Muscle layer of duodenum (tissue), 2 donors: ENCODE measurements around the gene GPR183.

Experiments
- H3K27ac ChIP-seq: one replicate; pipeline ENCODE4 v1.7.0; 2013; ENCODE audit warnings: mild to moderate bottlenecking, low read length
- H3K27me3 ChIP-seq: one replicate; pipeline ENCODE4 v1.7.0; 2013; ENCODE audit warnings: low read depth, mild to moderate bottlenecking, control low read depth, low read length
- H3K36me3 ChIP-seq, 2 donors: one replicate each; pipeline ENCODE4 v1.7.0; 2013; ENCODE audit warnings: low read length in 2 of 2, control low read depth in 1 of 2, mild to moderate bottlenecking in 1 of 2; ENCODE audit not compliant: insufficient read depth in 2 of 2, control insufficient read depth in 1 of 2
- H3K4me1 ChIP-seq, 2 donors: one replicate each; pipeline ENCODE4 v1.7.0; 2013; ENCODE audit warnings: low read length in 2 of 2, mild to moderate bottlenecking in 2 of 2, control low read depth in 1 of 2, moderate library complexity in 1 of 2; ENCODE audit not compliant: insufficient read depth in 2 of 2, control insufficient read depth in 1 of 2
- H3K4me3 ChIP-seq, 2 donors: one replicate each; pipeline ENCODE4 v1.7.0; 2013; ENCODE audit warnings: low read length in 2 of 2, low read depth in 1 of 2, mild to moderate bottlenecking in 1 of 2
- H3K9me3 ChIP-seq, 2 donors: one replicate each; pipeline ENCODE4 v1.7.0; 2013; ENCODE audit warnings: low read length in 2 of 2, control low read depth in 1 of 2, mild to moderate bottlenecking in 1 of 2; ENCODE audit not compliant: control insufficient read depth in 1 of 2
- donor health status: healthy.

The GPR183 gene, protein sequence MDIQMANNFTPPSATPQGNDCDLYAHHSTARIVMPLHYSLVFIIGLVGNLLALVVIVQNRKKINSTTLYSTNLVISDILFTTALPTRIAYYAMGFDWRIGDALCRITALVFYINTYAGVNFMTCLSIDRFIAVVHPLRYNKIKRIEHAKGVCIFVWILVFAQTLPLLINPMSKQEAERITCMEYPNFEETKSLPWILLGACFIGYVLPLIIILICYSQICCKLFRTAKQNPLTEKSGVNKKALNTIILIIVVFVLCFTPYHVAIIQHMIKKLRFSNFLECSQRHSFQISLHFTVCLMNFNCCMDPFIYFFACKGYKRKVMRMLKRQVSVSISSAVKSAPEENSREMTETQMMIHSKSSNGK

DNA sequence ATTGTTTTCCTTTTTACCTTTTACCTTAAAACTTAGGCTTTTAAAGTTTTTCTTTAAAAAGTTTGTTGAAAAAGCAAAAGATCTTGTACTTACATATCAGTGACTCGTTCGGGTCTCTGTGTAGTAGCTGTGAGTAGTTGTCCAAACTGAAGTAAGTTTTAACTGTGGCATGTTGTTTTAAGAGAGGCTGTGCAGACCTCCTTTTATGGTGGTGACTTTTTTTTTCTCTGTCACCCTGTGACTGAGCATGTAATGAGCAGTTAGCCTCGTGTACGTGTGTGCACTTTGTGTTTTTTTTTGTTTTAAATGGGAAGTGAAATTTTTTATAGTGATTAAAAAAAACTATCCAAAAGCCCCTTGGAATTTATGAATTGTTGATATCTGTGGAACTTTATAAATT, at the start of gene GPR183:
TSS of gene GPR183 (minus strand) at position 153 of the 400 bp plus-strand sequence. CDS start 11,254 bp downstream, outside the sequence.
- Histone ChIP-seq H3K4me3 (peak within 1 kb of the TSS; percentile 54 to 57), H3K4me1 (peaks cover 6 to 15% of the 10 kb centered on the region in 2 donors), H3K27ac (peak within 1 kb of the TSS; percentile 90), H3K9me3 (no peaks in the 10 kb centered on the region), H3K36me3 (no peaks in the 10 kb centered on the region), H3K27me3 (no peaks in the 10 kb centered on the region)

GRCh38 chr13:99356262-99357091, 49.3 kb upstream of the GPR183 start:
- Histone ChIP-seq H3K36me3 (peaks cover 0 to 14% of the 10 kb centered on the region in 2 donors), H3K4me1 (peaks cover 8 to 11% of the 10 kb centered on the region in 2 donors), H3K27me3 (no peaks in the 10 kb centered on the region), H3K9me3 (no peaks in the 10 kb centered on the region), H3K27ac (peak overlapping the region; percentile 79), H3K4me3 (peak overlapping the region; percentile 19 to 47)

- H3K9me3 ChIP-seq = no peaks in the 10 kb centered on the region
- peak overlapping the region; percentile 19 to 47 for H3K4me3 ChIP-seq
- H3K36me3 ChIP-seq = peaks cover 0 to 14% of the 10 kb centered on the region in 2 donors
- H3K27me3 ChIP-seq = no peaks in the 10 kb centered on the region
- peaks cover 8 to 11% of the 10 kb centered on the region in 2 donors for H3K4me1 ChIP-seq
- peak overlapping the region; percentile 79 for H3K27ac ChIP-seq
Measured at GRCh38 chr13:99356012-99356261, 48.7 kb upstream of the GPR183 start.

- Histone ChIP-seq H3K4me1 (peaks cover 8 to 11% of the 10 kb centered on the region in 2 donors), H3K27ac (peak overlapping the region; percentile 79), H3K27me3 (no peaks in the 10 kb centered on the region), H3K4me3 (peak overlapping the region in 1 of 2 donors; percentile 19), H3K36me3 (peaks cover 0 to 14% of the 10 kb centered on the region in 2 donors), H3K9me3 (no peaks in the 10 kb centered on the region)
Measured at GRCh38 chr13:99355267-99356011, 48.2 kb upstream of the GPR183 start.

DNA sequence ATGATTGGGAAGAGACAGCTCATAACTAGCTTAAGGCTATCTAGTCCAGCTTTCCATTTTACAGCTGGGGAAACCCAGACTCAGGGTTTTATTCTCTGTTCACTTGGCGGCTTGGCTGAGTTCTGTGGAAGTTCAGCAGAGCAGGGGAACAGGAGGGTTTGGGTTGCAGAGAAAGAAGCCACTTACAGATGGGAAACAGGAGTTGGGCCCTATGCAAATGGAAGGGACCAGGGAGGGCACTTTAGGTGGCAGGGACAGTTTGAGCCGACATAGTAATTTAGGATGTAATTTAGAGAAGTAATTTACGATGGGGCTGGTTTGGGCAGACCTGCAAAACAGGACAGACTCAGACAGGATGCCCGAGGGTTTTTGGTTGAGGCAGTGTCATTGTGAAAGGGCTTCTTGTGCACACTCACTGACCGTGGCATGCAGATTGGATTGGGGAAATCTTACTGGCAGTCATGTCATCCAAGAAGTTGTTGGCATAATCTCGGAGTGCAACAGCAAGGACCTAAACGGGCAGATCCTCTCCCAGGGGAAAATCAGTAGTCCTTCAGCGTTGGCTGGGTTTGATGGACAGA, 47.3 kb upstream of the GPR183 start:
- Histone ChIP-seq H3K4me3 (no peak overlapping the region), H3K27ac (no peak overlapping the region), H3K4me1 (peaks cover 8 to 11% of the 10 kb centered on the region in 2 donors), H3K9me3 (no peaks in the 10 kb centered on the region), H3K27me3 (no peaks in the 10 kb centered on the region), H3K36me3 (peaks cover 0 to 8% of the 10 kb centered on the region in 2 donors)

DNA sequence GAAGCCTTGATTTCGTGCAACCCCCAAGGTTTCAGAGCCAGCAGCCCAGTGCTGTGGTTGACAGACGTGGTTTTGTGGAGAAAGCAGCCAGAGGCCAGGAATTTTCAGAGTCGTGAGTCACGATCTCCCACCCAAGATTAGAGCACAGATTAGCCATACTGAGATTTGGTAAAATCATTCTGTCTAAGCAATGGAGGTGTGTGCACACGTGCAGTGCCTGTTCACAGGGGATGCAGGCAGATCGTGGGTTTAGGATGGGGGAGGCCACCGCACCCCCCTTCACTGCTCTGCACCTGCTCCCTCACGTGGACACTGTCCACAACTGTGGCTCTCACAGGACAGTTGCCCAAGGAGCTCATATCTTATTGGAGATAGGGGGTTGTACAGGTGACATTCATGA, 46.6 kb upstream of the GPR183 start:
- no peaks in the 10 kb centered on the region for H3K27me3 ChIP-seq
- H3K4me3 ChIP-seq = no peak overlapping the region
- H3K36me3 ChIP-seq = peaks cover 0 to 8% of the 10 kb centered on the region in 2 donors
- no peaks in the 10 kb centered on the region for H3K9me3 ChIP-seq
- peaks cover 8 to 11% of the 10 kb centered on the region in 2 donors for H3K4me1 ChIP-seq
- H3K27ac ChIP-seq = no peak overlapping the region

DNA sequence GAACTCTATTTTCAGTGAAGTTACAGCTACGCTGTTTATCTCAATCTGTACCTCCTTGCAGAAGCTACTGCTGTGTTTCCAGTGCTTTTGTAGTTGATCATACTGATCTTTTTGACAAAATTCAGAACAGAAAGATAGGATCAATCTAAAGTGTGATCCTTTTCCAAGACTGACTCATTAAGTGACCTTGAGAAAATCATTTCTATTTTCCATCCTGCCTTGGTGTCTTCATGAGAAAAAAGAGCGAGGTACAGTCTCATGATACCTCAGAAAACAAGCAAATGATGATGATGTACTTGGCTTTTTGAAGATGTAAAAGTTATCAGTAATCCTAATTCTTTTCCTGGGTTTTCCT, 46.0 kb upstream of the GPR183 start:
- H3K36me3 ChIP-seq = peaks cover 0 to 9% of the 10 kb centered on the region in 2 donors
- no peaks in the 10 kb centered on the region for H3K9me3 ChIP-seq
- H3K4me1 ChIP-seq = peaks cover 8 to 11% of the 10 kb centered on the region in 2 donors
- H3K27me3 ChIP-seq = no peaks in the 10 kb centered on the region
- no peak overlapping the region for H3K27ac ChIP-seq
- no peak overlapping the region for H3K4me3 ChIP-seq

DNA sequence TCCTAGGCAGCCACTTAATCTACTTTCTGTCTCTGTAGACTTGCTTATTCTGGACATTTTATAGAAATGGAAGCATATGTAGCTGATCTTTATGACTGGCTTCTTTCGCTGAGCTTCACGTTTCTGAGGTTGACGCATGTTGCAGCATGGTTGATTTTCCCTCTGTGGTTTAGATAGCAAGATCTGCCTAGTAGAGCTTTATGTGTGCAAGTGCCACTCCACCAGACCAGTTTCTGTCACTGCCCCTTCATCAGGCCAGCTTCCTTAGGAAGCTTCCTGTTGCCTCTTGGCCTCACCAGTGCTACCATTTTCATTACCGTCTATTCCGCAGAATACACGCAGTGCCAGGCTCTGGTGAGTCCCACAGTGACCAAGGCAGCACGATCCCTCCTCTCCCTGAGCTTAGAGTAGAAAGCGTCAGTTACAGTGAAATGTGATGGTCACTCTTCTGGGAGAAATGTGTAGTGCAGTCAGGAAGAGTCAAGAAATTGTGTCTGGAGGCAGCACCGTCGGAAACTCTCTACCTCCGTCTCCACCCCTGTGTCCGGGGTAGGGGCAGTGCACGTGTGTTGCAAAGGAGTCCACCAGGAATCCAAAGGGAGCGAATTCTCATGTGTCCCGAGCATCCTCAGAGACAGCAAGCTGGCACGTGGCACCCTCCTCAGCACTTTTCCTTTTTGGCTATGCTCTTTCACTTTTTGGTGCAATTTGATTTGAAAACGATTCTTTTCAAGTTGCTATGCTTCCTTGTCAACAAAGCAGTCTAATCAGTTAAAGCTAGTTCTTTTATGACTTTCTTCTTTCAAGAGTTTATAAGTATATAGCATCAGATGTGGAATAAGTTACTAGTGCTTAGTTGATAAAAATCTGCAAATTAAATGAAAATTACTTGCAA, 45.4 kb upstream of the GPR183 start:
- H3K27ac ChIP-seq = no peak overlapping the region
- peaks cover 7 to 11% of the 10 kb centered on the region in 2 donors for H3K4me1 ChIP-seq
- H3K36me3 ChIP-seq = peaks cover 0 to 10% of the 10 kb centered on the region in 2 donors
- no peaks in the 10 kb centered on the region for H3K9me3 ChIP-seq
- no peaks in the 10 kb centered on the region for H3K27me3 ChIP-seq
- H3K4me3 ChIP-seq = no peak overlapping the region

DNA sequence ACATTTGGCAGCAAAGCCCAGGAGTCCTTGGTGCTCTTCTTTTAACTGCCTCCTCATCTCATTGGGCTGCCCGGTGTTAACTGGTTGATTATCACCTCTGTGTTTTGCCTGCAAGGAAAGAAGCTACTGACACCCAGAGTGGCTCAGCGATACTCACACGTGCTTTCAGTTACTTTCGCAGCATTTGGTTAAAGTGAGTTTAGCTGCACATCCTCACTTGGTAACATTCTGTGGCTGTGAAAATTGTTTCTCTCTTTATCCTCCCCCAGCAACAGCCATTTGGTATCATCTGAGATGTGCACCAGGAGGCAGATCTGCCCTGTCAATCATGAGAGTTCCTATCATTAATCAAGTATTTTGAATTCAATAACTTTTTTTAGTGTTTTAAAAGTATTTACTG, 44.6 kb upstream of the GPR183 start:
- H3K27ac ChIP-seq = no peak overlapping the region
- H3K27me3 ChIP-seq = no peaks in the 10 kb centered on the region
- peaks cover 0 to 7% of the 10 kb centered on the region in 2 donors for H3K36me3 ChIP-seq
- no peak overlapping the region for H3K4me3 ChIP-seq
- no peaks in the 10 kb centered on the region for H3K9me3 ChIP-seq
- H3K4me1 ChIP-seq = peaks cover 4 to 11% of the 10 kb centered on the region in 2 donors

- Histone ChIP-seq H3K4me1 (peaks cover 0 to under 1% of the 10 kb centered on the region in 2 donors), H3K27ac (no peak overlapping the region), H3K27me3 (no peaks in the 10 kb centered on the region), H3K9me3 (no peaks in the 10 kb centered on the region), H3K4me3 (no peak overlapping the region), H3K36me3 (peaks cover 0 to 7% of the 10 kb centered on the region in 2 donors)
Measured at GRCh38 chr13:99350191-99350590, 43.0 kb upstream of the GPR183 start.
